H9 (cell line): ENCODE measurements around the gene ENPP6. TPM values are rescaled to one million over a fixed set of nuclear protein-coding genes. Genes with fewer than 3 reads are reported as not detected.
"Not testable (repeated sequence)": the region's sequence is repeated elsewhere in the genome, so short reads cannot be mapped to it uniquely, and the experiment has no call there.

Source experiments
- DNase-seq: peaks from one replicate; pipeline ENCODE4 v3.0.0-alpha.2; 2017
- H2AFZ ChIP-seq: one replicate; pipeline ENCODE4 v1.6.1; 2013; ENCODE audit warnings: mild to moderate bottlenecking, low read length, control low read depth, moderate library complexity
- H2AK5ac ChIP-seq: 2 replicates; pipeline ENCODE4 v1.6.1; 2013; ENCODE audit warnings: low read length, control low read depth, mixed read lengths; ENCODE audit not compliant: insufficient read length
- H2BK120ac ChIP-seq: one replicate; pipeline ENCODE4 v1.6.1; 2013; ENCODE audit warnings: low read depth, mild to moderate bottlenecking, low read length, control low read depth, inconsistent platforms; ENCODE audit not compliant: poor library complexity, severe bottlenecking
- H2BK12ac ChIP-seq: 2 replicates; pipeline ENCODE4 v1.6.1; 2013; ENCODE audit warnings: low read length, control low read depth, mixed read lengths, low read depth; ENCODE audit not compliant: insufficient read length
- H2BK15ac ChIP-seq: 2 replicates; pipeline ENCODE4 v1.6.1; 2013; ENCODE audit warnings: low read depth, low read length, control low read depth
- H2BK20ac ChIP-seq: one replicate; pipeline ENCODE4 v1.6.1; 2013; ENCODE audit warnings: low read depth, mild to moderate bottlenecking, low read length, control low read depth, inconsistent platforms; ENCODE audit not compliant: poor library complexity, severe bottlenecking
- H2BK5ac ChIP-seq: 2 replicates; pipeline ENCODE4 v1.6.1; 2013; ENCODE audit warnings: low read length, control low read depth, mixed read lengths; ENCODE audit not compliant: insufficient read length
- H3K14ac ChIP-seq: 2 replicates; pipeline ENCODE4 v1.6.1; 2013; ENCODE audit warnings: low read length, control low read depth; ENCODE audit not compliant: insufficient read depth
- H3K18ac ChIP-seq: 2 replicates; pipeline ENCODE4 v1.6.1; 2013; ENCODE audit warnings: low read depth, mild to moderate bottlenecking, mixed read lengths, low read length, control low read depth; ENCODE audit not compliant: insufficient read length
- H3K23ac ChIP-seq: 2 replicates; pipeline ENCODE4 v1.6.1; 2013; ENCODE audit warnings: low read length, control low read depth, mixed read lengths, low read depth; ENCODE audit not compliant: insufficient read length
- H3K23me2 ChIP-seq: 2 replicates; pipeline ENCODE4 v1.6.1; 2013; ENCODE audit warnings: low read depth, mild to moderate bottlenecking, mixed read lengths, low read length, control low read depth; ENCODE audit not compliant: insufficient read length, poor library complexity, severe bottlenecking
- H3K27ac ChIP-seq: 2 replicates; pipeline ENCODE4 v1.5.1; 2013; ENCODE audit warnings: low read length, control low read depth, mixed read lengths, low read depth; ENCODE audit not compliant: insufficient read length
- H3K27me3 ChIP-seq: 2 replicates; pipeline ENCODE4 v1.6.1; 2013; ENCODE audit warnings: low read length, control low read depth, inconsistent platforms; ENCODE audit not compliant: insufficient read depth
- H3K4ac ChIP-seq: 2 replicates; pipeline ENCODE4 v1.6.1; 2013; ENCODE audit warnings: low read depth, mild to moderate bottlenecking, control low read depth, inconsistent platforms, low read length, moderate library complexity
- H3K4me1 ChIP-seq: 2 replicates; pipeline ENCODE4 v1.6.1; 2013; ENCODE audit warnings: low read length, control low read depth, inconsistent platforms; ENCODE audit not compliant: insufficient read depth
- H3K4me2 ChIP-seq: 2 replicates; pipeline ENCODE4 v1.6.1; 2013; ENCODE audit warnings: low read length, control low read depth, mixed read lengths; ENCODE audit not compliant: insufficient read length, insufficient read depth
- H3K56ac ChIP-seq: 2 replicates; pipeline ENCODE4 v1.6.1; 2013; ENCODE audit warnings: low read depth, mild to moderate bottlenecking, mixed read lengths, low read length, control low read depth; ENCODE audit not compliant: insufficient read length
- H3K79me1 ChIP-seq: 2 replicates; pipeline ENCODE4 v1.6.1; 2013; ENCODE audit warnings: low read depth, mild to moderate bottlenecking, moderate library complexity, low read length, control low read depth, inconsistent platforms; ENCODE audit not compliant: insufficient read depth, poor library complexity, severe bottlenecking
- H3K79me2 ChIP-seq: 2 replicates; pipeline ENCODE4 v1.6.1; 2013; ENCODE audit warnings: low read length, control low read depth, inconsistent platforms; ENCODE audit not compliant: insufficient read depth
- H3K9ac ChIP-seq: 2 replicates; pipeline ENCODE4 v1.6.1; 2013; ENCODE audit warnings: low read length, control low read depth, mixed read lengths; ENCODE audit not compliant: insufficient read length; ENCODE audit errors: extremely low read depth
- H3K9me3 ChIP-seq: one replicate; pipeline ENCODE4 v1.6.1; 2013; ENCODE audit warnings: low read depth, low read length, inconsistent platforms; ENCODE audit not compliant: control insufficient read depth
- H3T11ph ChIP-seq: one replicate; pipeline ENCODE4 v1.6.1; 2013; ENCODE audit warnings: mild to moderate bottlenecking, low read length, control low read depth, inconsistent platforms
- H4K20me1 ChIP-seq: one replicate; pipeline ENCODE4 v1.6.1; 2013; ENCODE audit not compliant: control insufficient read depth, insufficient read length, insufficient read depth
- H4K5ac ChIP-seq: 2 replicates; pipeline ENCODE4 v1.6.1; 2013; ENCODE audit warnings: low read depth, mild to moderate bottlenecking, mixed read lengths, low read length, control low read depth; ENCODE audit not compliant: insufficient read length
- H4K8ac ChIP-seq: replicated peaks from 2 replicates; pipeline ENCODE4 v1.6.1; 2013; ENCODE audit warnings: low read length, control low read depth, mixed read lengths, low read depth; ENCODE audit not compliant: insufficient read length
- H4K91ac ChIP-seq: 2 replicates; pipeline ENCODE4 v1.6.1; 2013; ENCODE audit warnings: low read depth, mild to moderate bottlenecking, moderate library complexity, mixed read lengths, low read length, control low read depth; ENCODE audit not compliant: insufficient read length
- H3K27ac Mint-ChIP-seq, 3 experiments: 2 replicates in 2 of 3; 3 replicates in 1 of 3; pipeline ENCODE4 v1.8.0; 2020 to 2021; ENCODE audit warnings: mixed read lengths in 3 of 3, mild to moderate bottlenecking in 1 of 3, moderate library complexity in 1 of 3
- H3K27me3 Mint-ChIP-seq: 2 replicates; pipeline ENCODE4 v1.8.0; 2021; ENCODE audit warnings: low read depth, mild to moderate bottlenecking, moderate library complexity, mixed read lengths
- H3K36me3 Mint-ChIP-seq, 3 experiments: 2 replicates in 2 of 3; 3 replicates in 1 of 3; pipeline ENCODE4 v1.8.0; 2020 to 2021; ENCODE audit warnings: low read depth in 3 of 3, mixed read lengths in 3 of 3; ENCODE audit not compliant: insufficient read depth in 1 of 3
- H3K4me1 Mint-ChIP-seq, 2 experiments: 2 replicates each; pipeline ENCODE4 v1.8.0; 2020; ENCODE audit warnings: mixed read lengths in 2 of 2
- H3K4me3 Mint-ChIP-seq, 2 experiments: 2 replicates in 1 of 2; 3 replicates in 1 of 2; pipeline ENCODE4 v1.8.0; 2020 to 2021; ENCODE audit warnings: mild to moderate bottlenecking in 2 of 2, mixed read lengths in 2 of 2, moderate library complexity in 1 of 2
- H3K9me3 Mint-ChIP-seq, 2 experiments: 2 replicates in 1 of 2; 3 replicates in 1 of 2; pipeline ENCODE4 v1.8.0; 2020; ENCODE audit warnings: mild to moderate bottlenecking in 2 of 2, mixed read lengths in 2 of 2, moderate library complexity in 1 of 2
- CTCF ChIP-seq: fragments of 200-600 bp; sonication (generic); conservative IDR thresholded peaks from 3 replicates; pipeline ENCODE4 v1.8.0; 2021; ENCODE audit warnings: antibody characterized with exemption, mild to moderate bottlenecking
- WGBS: extraction: QIAGEN DNeasy Blood & Tissue Kit; methylation state at CpG from one replicate; pipeline ENCODE4 v1.1.7; 2013; ENCODE audit warnings: missing lambda C conversion rate, low lambda C conversion rate, mixed read lengths; ENCODE audit not compliant: insufficient read length; ENCODE audit errors: extremely low coverage; 5-methylcytosine and 5-hydroxymethylcytosine counted together
- total RNA-seq: library from RNA; stranded (reverse); gene quantifications from 2 replicates; pipeline ENCODE4 v1.2.1, GENCODE V29; 2021

The ENPP6 gene
- total RNA-seq, 1 experiment from 2014 or later, result not detected

GRCh38 chr4:184052616-184053015 is 165.1 kb downstream of the ENPP6 start:
- Mint-ChIP-seq H3K4me1 (peaks cover 9 to 11% of the 10 kb centered on the region in 2 experiments), H3K4me3 (no peak overlapping the region), H3K27me3 (no peaks in the 10 kb centered on the region), H3K27ac (no peak overlapping the region; a peak in 1 of 7 replicates), H3K9me3 (peaks cover 6 to 11% of the 10 kb centered on the region in 2 experiments; a peak in 4 of 5 replicates), H3K36me3 (peaks cover 0 to 4% (median 0%) of the 10 kb centered on the region in 3 experiments; a peak in 3 of 7 replicates)
- no peak overlapping the region for H3K4ac ChIP-seq
- H3K27me3 ChIP-seq, result no peaks in the 10 kb centered on the region
- no peaks in the 10 kb centered on the region for H3K9me3 ChIP-seq
- H3T11ph ChIP-seq, result no peak overlapping the region
- H2BK15ac ChIP-seq, result no peak overlapping the region
- no peak overlapping the region for H3K18ac ChIP-seq
- H3K56ac ChIP-seq, result no peak overlapping the region
- no peaks in the 10 kb centered on the region for H3K23me2 ChIP-seq
- no peak overlapping the region for H3K23ac ChIP-seq
- H2BK120ac ChIP-seq, result no peak overlapping the region
- no peak overlapping the region for H3K27ac ChIP-seq
- H2BK20ac ChIP-seq, result no peak overlapping the region
- H3K4me1 ChIP-seq, result peaks cover 3% of the 10 kb centered on the region; the same call in 1 of the 2 replicates
- H3K9ac ChIP-seq, result no peak overlapping the region
- no peaks in the 10 kb centered on the region for H3K79me1 ChIP-seq
- no peak overlapping the region for H3K4me2 ChIP-seq
- H2BK5ac ChIP-seq, result no peak overlapping the region
- no peak for DNase-seq
- no peak overlapping the region for H2BK12ac ChIP-seq
- no peak overlapping the region for H3K14ac ChIP-seq
- H3K79me2 ChIP-seq, result no peaks in the 10 kb centered on the region
- WGBS, result no CpG with 5 or more reads among the region's 2 CpGs
- no peak for TF ChIP-seq CTCF
- H2AK5ac ChIP-seq, result no peak overlapping the region
- no peak overlapping the region for H4K8ac ChIP-seq
- H4K91ac ChIP-seq, result no peak overlapping the region
- no peak overlapping the region for H4K5ac ChIP-seq
- no peaks in the 10 kb centered on the region for H4K20me1 ChIP-seq
- no peak overlapping the region for H2AFZ ChIP-seq

- H3K27ac ChIP-seq, H3K9ac ChIP-seq, H3K23me2 ChIP-seq, H2BK5ac ChIP-seq, H3T11ph ChIP-seq, H3K9me3 ChIP-seq, H3K79me2 ChIP-seq, H3K4me1 Mint-ChIP-seq, DNase-seq, H2AFZ ChIP-seq, H3K79me1 ChIP-seq, H2AK5ac ChIP-seq, H3K4ac ChIP-seq, H3K27me3 ChIP-seq, H3K4me1 ChIP-seq, H2BK20ac ChIP-seq, H3K27ac Mint-ChIP-seq, H3K4me3 Mint-ChIP-seq, H2BK120ac ChIP-seq, H3K18ac ChIP-seq, H4K91ac ChIP-seq, H3K4me2 ChIP-seq, H4K8ac ChIP-seq, H2BK12ac ChIP-seq, H2BK15ac ChIP-seq, H4K20me1 ChIP-seq, H3K14ac ChIP-seq, H3K27me3 Mint-ChIP-seq, H3K23ac ChIP-seq, H4K5ac ChIP-seq, H3K56ac ChIP-seq: not testable (repeated sequence)
- H3K36me3 Mint-ChIP-seq, result peaks cover 5 to 15% (median 10%) of the 10 kb centered on the region in 3 experiments; a peak in 6 of 7 replicates
- no CpG with 5 or more reads among the region's 4 CpGs for WGBS
- H3K9me3 Mint-ChIP-seq, result peaks cover 17 to 24% of the 10 kb centered on the region in 2 experiments
These were observed 166.4 kb downstream of the ENPP6 start for GRCh38 chr4:184051262-184051661.
